HG03575 (cell line): Measurements from ENCODE around the gene SMIM44.
"Not testable (repeated sequence)": the region's sequence is repeated elsewhere in the genome, so short reads cannot be mapped to it uniquely, and the experiment has no call there.

Source experiments
- ATAC-seq: cut with Tn5 transposase; IDR thresholded peaks from one replicate; pipeline ENCODE4 v1.9.1; 2021; ENCODE audit not compliant: unreplicated experiment, insufficient number of reproducible peaks, low FRiP score; ENCODE audit errors: extremely low read depth

Gene SMIM44

GRCh38 chr19:3519126-3519525 is 35.9 kb upstream of the SMIM44 start:
- no peak for ATAC-seq

- ATAC-seq = no peak
These were observed 35.4 kb upstream of the SMIM44 start for GRCh38 chr19:3518659-3519058.

- no peak for ATAC-seq
These were observed 35.0 kb upstream of the SMIM44 start for GRCh38 chr19:3518255-3518654.

- no peak for ATAC-seq
These were observed 34.4 kb upstream of the SMIM44 start for GRCh38 chr19:3517638-3518037.

GRCh38 chr19:3516675-3517207 is 33.5 kb upstream of the SMIM44 start:
- no peak for ATAC-seq

GRCh38 chr19:3515891-3516422 is 32.7 kb upstream of the SMIM44 start:
- no peak for ATAC-seq

- no peak for ATAC-seq
These were observed 31.7 kb upstream of the SMIM44 start for GRCh38 chr19:3514930-3515329.

GRCh38 chr19:3513229-3514140 is 30.2 kb upstream of the SMIM44 start:
- ATAC-seq = no peak

- no peak for ATAC-seq
These were observed 29.5 kb upstream of the SMIM44 start for GRCh38 chr19:3512562-3513228.

- no peak for ATAC-seq
These were observed 28.4 kb upstream of the SMIM44 start for GRCh38 chr19:3511506-3512251.

GRCh38 chr19:3510727-3511126 is 27.5 kb upstream of the SMIM44 start:
- no peak for ATAC-seq

- ATAC-seq = no peak
These were observed 26.3 kb upstream of the SMIM44 start for GRCh38 chr19:3509566-3509989.

- no peak for ATAC-seq
These were observed 25.7 kb upstream of the SMIM44 start for GRCh38 chr19:3508771-3509535.

- ATAC-seq = not testable (repeated sequence)
These were observed 24.9 kb upstream of the SMIM44 start for GRCh38 chr19:3508121-3508661.

- ATAC-seq = no peak
These were observed 24.3 kb upstream of the SMIM44 start for GRCh38 chr19:3507371-3508120.

- ATAC-seq = no peak
These were observed 23.4 kb upstream of the SMIM44 start for GRCh38 chr19:3506384-3507340.
